Measurements from ENCODE around the gene CEP63.

The CEP63 gene

GRCh38 chr3:134610432-134611385 is 124.9 kb downstream of the CEP63 start:
- FAIRE-seq = no peak

DNA sequence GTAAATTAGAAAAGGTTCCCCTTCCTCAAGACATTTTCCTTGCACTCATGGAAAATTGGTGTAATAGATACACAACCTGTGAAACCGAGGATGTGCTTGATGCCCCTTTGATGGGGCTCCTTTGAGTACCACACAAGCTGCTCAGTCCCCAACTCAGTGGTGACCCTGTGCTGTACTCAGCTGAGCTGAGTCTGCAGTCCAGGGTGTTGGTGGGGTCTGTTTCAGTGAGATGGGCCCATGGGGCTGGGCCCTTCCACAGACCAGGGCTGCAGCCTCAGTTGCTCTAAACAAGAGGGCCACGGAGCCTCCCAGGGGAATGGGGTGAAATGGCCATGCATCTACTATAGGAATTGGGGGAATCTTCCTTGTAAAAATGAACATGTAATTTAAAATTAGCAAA is 125.7 kb downstream of the CEP63 start:
- FAIRE-seq = no peak

GRCh38 chr3:134613006-134613520 is 127.2 kb downstream of the CEP63 start:
- FAIRE-seq = no peak

DNA sequence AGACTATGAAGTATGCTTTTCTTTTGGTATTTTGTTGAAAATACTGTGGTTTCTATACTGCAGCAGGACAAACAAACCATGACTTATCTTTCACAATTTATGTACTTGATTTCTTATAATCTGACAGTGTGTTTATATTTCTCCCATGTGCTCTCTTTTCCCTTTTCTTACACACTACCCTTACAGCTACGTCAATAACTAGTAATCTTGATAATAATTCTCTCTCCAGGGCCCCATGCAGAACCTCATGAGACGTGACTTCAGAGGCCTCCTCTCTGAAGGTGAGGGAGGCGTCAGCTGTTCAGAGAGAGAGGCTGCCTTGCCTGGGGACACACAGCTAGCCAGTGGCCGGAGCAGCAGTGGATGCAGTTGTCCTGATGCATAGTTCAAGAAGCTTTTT is 129.1 kb downstream of the CEP63 start:
- FAIRE-seq = no peak

DNA sequence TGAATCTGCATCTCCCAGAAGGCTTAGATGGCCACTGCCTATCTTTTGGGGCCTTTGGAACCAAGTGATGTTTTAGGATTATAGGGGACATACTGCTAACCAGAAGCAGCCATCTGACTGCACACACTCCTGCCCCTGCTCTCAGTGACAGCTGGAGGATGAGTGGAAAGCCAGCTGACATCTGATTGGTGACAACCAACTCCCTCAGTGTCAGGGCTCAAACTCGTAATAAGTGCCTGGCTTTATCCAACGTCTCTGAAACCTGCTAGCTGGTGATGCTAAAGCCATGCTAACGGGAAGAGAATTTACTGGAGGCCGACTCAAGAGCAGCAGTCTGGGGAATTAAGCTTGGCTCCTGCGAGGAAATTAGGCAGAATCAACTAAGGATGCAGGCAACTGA is 129.9 kb downstream of the CEP63 start:
- FAIRE-seq = no peak

DNA sequence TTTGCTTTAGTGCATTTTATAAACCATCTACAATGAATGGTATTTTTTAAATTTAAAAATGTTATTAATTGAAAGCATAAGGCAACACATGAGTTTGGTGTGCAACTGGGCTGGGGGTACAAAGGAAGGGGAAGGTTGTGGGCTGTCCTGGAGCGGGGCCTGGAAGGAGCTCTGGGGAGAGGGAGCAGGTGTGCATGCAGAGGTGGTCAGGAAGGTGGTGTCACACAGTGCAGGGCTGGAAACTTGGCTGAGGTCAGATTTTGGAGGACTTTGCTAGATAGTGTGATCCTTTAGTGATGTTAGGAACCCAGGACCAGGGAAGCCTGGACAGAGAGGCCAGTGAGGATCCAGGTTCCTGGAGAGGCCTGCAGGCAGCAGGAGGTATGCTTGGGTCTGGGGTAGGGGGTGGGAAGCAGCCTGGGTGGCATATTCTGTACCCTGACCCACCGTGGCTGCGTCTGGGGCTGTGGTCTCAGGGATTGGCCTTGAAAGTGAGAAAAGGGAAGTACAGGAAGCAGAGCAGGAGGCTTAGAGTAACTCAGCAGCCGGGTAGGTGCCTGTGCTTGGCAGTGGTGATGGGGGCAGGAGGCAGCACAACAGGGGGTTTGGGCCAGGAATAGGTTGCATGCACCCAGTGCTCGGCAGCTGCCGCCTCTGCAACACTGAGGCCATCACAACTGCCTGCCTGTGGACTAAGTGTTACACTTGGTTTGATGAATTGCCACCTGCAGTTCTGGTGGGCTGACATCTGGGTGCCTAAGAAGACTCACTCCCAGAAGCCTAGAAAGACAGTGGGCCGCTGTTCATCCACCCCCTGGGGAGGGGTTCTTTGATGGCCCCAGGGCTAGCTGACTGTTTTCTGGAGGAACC is 132.0 kb downstream of the CEP63 start:
- FAIRE-seq = no peak

DNA sequence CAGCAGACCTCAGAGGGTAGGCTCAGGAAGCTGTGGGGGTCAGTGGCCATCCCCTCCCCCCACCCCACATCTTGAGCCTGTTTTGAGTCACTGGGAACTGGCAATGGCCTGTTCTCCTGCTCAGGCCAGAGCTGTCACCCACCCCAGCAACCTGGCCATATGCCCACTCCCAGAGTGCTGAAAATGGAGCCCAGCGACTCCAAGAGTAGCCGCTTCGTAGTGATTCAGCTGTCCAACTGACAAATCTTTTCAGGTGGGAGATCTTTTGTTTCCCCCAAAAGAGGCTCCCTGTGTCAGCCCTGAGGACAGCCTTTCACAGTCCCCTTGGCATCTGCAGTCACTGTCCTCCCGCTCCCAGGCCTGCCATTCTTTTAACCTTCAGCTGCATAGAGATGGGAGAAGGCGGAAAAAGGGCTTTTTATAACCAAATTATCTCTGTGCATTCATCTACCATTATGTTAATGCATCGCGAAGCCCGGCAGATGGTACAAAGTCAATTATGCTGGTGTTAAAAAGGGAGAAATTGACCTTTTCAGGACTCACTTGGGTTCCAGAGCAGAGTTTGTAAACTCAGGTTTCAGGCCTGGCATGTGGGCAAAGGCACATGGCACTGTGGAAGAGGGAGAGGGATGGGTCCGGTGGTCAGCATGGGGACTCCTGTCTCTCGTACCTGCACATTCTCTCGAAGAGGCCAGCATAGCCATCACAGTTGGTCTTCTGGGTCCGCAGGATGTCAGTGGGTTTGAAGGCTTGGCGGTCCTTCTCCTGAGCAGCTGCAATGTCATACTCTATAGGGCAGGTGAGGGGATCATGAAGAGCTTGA is 132.8 kb downstream of the CEP63 start:
- no peak for FAIRE-seq

GRCh38 chr3:134619301-134619615 is 133.4 kb downstream of the CEP63 start:
- no peak for FAIRE-seq

GRCh38 chr3:134619884-134620445 is 134.1 kb downstream of the CEP63 start:
- FAIRE-seq = no peak

- FAIRE-seq = no peak
These were observed 134.7 kb downstream of the CEP63 start for GRCh38 chr3:134620476-134621115.

- no peak for FAIRE-seq
These were observed 136.0 kb downstream of the CEP63 start for GRCh38 chr3:134621854-134622253.

DNA sequence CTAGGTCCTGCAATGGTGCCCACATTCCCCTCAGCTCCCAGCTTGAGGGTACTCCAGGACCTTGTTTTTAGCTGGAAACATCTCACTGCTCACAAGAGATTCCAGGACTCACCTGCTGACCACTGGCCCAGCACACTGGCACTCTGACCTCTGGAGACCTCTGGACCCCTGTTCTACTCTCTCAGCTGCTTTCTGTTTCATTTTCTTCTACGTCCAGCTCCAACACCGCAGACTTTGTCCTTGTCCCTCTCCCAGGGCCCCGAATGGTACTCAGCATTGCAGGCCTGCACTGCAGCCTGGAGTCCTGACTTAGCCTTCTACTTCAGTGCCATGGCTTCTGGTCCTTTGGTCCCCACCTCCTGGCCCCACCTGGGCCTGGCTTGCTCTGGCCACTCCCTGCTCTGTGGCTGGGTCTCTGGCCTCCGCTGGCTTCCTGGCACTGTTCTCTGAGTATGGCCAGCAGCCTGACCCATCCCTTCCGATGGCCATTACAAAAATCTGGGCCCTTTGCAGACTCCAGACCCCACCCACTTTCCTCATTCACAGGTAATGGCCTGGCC is 137.0 kb downstream of the CEP63 start:
- no peak for FAIRE-seq

DNA sequence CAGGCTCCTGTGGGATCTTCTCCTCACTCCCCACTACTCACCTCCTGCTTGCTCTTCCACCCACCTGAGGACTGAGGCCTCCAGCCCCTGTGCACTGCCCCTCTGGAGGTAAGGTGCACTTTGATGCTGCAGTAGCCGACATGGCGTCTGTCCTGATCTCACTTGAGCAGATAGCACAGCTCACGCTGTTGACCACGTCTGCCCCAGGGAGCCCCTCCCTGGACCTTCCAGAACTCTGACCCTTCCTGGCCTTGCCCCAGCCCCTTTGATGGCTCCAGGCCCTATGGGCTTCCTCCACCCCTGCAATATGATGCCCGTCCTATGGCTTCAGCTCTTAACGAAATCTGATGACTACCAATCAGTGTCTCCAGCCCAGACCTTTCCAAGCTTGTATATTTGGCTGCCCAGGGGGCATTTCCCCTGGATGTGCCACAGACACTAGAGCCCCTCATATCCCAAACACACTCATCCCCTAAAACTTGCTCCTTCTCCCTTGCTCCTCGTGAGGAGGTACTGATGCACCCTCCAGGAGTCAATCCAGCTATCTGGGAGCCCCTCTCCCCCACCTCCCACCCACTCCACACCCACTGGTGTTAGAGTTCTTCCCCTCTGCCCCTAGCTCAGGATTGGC is 137.9 kb downstream of the CEP63 start:
- FAIRE-seq = no peak
